Calu3 (cell line): Measurements from ENCODE around the gene IDUA. TPM values are rescaled to one million over a fixed set of nuclear protein-coding genes. Genes with fewer than 3 reads are reported as not detected.
A peak's percentile ranks its signal among the peaks of the same experiment; 100 is the strongest.

Source experiments
- BruUV-seq: library from RNA; stranded (reverse); fragments of 400-500 nt; replicated peaks from 2 replicates; lab custom pipeline; 2021; lab: Mats Ljungman, UMichigan
- CTCF ChIA-PET: fragments of 300-600 bp; sonication (Branson Sonifier 250); formaldehyde crosslinking; loops from one replicate; lab custom pipeline; 2022; ENCODE audit warnings: antibody characterized with exemption; lab: Charles Lee
- DNase-seq: peaks from one replicate; pipeline ENCODE4 v3.0.0; 2022
- H3K27ac Mint-ChIP-seq: one replicate; pipeline ENCODE4 v1.8.0; 2022; ENCODE audit warnings: mixed read lengths; ENCODE audit not compliant: unreplicated experiment
- H3K27me3 Mint-ChIP-seq: one replicate; pipeline ENCODE4 v1.8.0; 2022; ENCODE audit warnings: mixed read lengths; ENCODE audit not compliant: unreplicated experiment
- H3K36me3 Mint-ChIP-seq: one replicate; pipeline ENCODE4 v1.8.0; 2022; ENCODE audit warnings: mild to moderate bottlenecking, moderate library complexity, mixed read lengths; ENCODE audit not compliant: insufficient read depth, unreplicated experiment
- H3K4me1 Mint-ChIP-seq: one replicate; pipeline ENCODE4 v1.8.0; 2022; ENCODE audit warnings: mild to moderate bottlenecking, low read depth, mixed read lengths; ENCODE audit not compliant: unreplicated experiment
- H3K4me3 Mint-ChIP-seq: one replicate; pipeline ENCODE4 v1.8.0; 2022; ENCODE audit warnings: mild to moderate bottlenecking, low read depth, moderate library complexity, mixed read lengths; ENCODE audit not compliant: unreplicated experiment
- H3K9me3 Mint-ChIP-seq: one replicate; pipeline ENCODE4 v1.8.0; 2022; ENCODE audit warnings: low read depth, mixed read lengths; ENCODE audit not compliant: unreplicated experiment
- intact Hi-C: fragments of 100-400 bp; cut with micrococcal nuclease; formaldehyde crosslinking; loops from one replicate; pipeline ENCODE4 v1.10.0; 2022; ENCODE audit not compliant: unreplicated experiment
- total RNA-seq: library from RNA; stranded (reverse); gene quantifications from 2 replicates; pipeline ENCODE4 v1.2.3, GENCODE V29; 2022
- TF ChIP-seq, protein P1 (sequence below): fragments of 200-600 bp; IDR thresholded peaks from one replicate; pipeline ENCODE4 v1.8.0; 2022; ENCODE audit warnings: antibody characterized with exemption; ENCODE audit not compliant: unreplicated experiment

Gene IDUA
- total RNA-seq, 1 experiment from 2014 or later: 38.8 TPM

GRCh38 chr4:1006856-1007255 lies 20.0 kb downstream of the IDUA start:
- intact Hi-C loops: no loop called here
- peaks cover 12% of the 10 kb centered on the region for H3K4me1 Mint-ChIP-seq
- H3K9me3 Mint-ChIP-seq: no peaks in the 10 kb centered on the region
- TF ChIP-seq, protein P1, sequence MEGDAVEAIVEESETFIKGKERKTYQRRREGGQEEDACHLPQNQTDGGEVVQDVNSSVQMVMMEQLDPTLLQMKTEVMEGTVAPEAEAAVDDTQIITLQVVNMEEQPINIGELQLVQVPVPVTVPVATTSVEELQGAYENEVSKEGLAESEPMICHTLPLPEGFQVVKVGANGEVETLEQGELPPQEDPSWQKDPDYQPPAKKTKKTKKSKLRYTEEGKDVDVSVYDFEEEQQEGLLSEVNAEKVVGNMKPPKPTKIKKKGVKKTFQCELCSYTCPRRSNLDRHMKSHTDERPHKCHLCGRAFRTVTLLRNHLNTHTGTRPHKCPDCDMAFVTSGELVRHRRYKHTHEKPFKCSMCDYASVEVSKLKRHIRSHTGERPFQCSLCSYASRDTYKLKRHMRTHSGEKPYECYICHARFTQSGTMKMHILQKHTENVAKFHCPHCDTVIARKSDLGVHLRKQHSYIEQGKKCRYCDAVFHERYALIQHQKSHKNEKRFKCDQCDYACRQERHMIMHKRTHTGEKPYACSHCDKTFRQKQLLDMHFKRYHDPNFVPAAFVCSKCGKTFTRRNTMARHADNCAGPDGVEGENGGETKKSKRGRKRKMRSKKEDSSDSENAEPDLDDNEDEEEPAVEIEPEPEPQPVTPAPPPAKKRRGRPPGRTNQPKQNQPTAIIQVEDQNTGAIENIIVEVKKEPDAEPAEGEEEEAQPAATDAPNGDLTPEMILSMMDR: no peak
- BruUV-seq: no TSS peak
- DNase-seq: no peak
- peaks cover 34% of the 10 kb centered on the region for H3K27me3 Mint-ChIP-seq
- no peak overlapping the region for H3K4me3 Mint-ChIP-seq
- H3K36me3 Mint-ChIP-seq: peaks cover 25% of the 10 kb centered on the region
- peak overlapping the region; percentile 54 for H3K27ac Mint-ChIP-seq
- CTCF ChIA-PET: no interaction called here

DNA sequence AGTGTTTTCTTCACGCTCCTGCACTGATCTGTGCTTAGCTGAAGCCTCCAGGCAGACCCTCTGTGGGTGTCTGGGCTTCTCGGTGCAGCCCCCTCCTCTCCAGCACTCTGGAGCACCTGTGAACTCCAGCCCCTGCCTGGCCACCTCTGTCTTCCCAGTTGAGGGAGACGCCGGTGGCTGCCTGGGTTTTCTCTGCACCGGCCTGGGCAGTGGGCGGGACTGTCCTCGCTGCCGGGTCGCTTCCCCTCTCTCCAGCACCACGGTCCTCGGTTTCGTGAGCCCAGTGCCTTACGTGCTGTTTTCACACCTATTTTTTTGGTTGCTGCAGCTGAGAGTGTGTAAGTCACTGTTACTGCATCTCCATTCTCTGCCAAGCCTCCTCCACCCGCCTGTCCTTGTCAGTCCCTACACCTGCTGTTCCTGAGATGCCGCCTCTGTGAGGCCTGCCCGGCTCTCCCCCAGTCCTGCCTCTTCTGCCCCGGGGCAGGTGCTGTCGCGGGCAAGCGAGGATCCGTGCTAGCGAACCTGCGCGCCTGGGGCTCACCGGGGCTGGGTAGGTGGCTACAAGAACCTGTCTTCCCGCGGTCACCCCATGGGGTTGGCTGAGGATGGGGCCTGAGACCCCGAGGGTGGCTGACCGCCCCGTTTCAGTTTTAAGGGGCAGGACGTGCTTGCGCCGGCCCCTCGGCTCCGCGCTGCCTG lies 22.1 kb downstream of the IDUA start:
- intact Hi-C loops: no loop called here
- Mint-ChIP-seq H3K36me3 (peaks cover 38% of the 10 kb centered on the region), H3K27ac (no peak overlapping the region), H3K4me1 (peaks cover 12% of the 10 kb centered on the region), H3K27me3 (peaks cover 34% of the 10 kb centered on the region), H3K9me3 (no peaks in the 10 kb centered on the region), H3K4me3 (peak overlapping the region; percentile 56)
- CTCF ChIA-PET: no interaction called here
- TF ChIP-seq, protein P1: no peak
- no peak for DNase-seq
- BruUV-seq: no TSS peak

DNA sequence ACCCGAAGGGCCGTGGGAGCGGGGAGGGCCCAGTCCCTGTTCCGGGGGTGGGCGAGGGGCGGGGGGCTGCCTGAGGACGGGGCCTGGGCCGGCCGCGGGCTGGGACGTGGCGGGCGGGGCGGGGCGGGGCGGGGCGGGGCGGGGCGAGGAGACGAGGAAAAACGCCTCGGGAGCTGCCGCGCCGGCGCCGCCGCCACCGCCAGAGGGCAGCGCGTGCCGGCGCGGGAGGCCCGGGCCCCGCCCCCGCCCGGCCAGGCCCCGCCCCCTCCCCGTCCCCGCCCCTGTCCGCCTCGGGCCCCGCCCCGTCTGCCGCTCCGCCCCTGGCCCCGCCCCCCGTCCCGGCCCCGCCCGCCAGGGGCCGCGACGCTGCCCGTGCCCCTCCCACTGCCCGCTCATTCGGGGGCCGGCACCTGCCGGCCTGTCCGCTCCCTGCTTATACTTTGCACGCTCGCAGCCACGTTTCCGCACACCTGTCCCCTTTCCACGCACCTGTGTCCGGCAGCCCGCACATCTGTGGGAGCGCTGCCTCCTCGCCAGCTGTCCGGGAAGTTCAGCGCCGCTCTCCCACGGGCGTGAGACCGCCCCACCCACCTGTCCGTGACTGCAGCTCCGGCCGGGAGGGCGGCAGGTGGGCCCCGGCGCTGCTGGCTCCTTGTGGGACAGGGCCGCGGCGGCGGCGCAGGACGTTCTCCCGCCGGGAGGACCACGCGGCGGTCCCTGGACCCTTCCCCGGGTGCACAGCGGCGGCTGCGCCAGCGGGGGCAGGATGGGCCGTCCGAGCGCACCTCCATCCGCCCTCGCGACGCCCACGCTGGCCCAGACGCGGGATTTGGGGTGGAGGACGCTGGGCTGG lies 22.9 kb downstream of the IDUA start:
- peaks cover 12% of the 10 kb centered on the region for H3K4me1 Mint-ChIP-seq
- intact Hi-C loops: no loop called here
- TF ChIP-seq, protein P1: no peak
- peaks cover 41% of the 10 kb centered on the region for H3K36me3 Mint-ChIP-seq
- CTCF ChIA-PET: interaction anchor here (1.0 kb wide), 1 partner anchor 34 kb away, joined by 3 read pairs; no protein-coding TSS in a partner anchor
- DNase-seq: peak; percentile 63
- H3K9me3 Mint-ChIP-seq: no peaks in the 10 kb centered on the region
- H3K4me3 Mint-ChIP-seq: peak overlapping the region; percentile 62
- peaks cover 34% of the 10 kb centered on the region for H3K27me3 Mint-ChIP-seq
- peak overlapping the region; percentile 79 for H3K27ac Mint-ChIP-seq
- no TSS peak for BruUV-seq

GRCh38 chr4:1010395-1011021 lies 23.7 kb downstream of the IDUA start:
- intact Hi-C loops: no loop called here
- DNase-seq: peak; percentile 52
- TF ChIP-seq, protein P1: no peak
- no peaks in the 10 kb centered on the region for H3K9me3 Mint-ChIP-seq
- BruUV-seq: no TSS peak
- H3K27ac Mint-ChIP-seq: peak overlapping the region; percentile 56
- peaks cover 41% of the 10 kb centered on the region for H3K36me3 Mint-ChIP-seq
- peaks cover 34% of the 10 kb centered on the region for H3K27me3 Mint-ChIP-seq
- H3K4me1 Mint-ChIP-seq: peaks cover 12% of the 10 kb centered on the region
- H3K4me3 Mint-ChIP-seq: peak overlapping the region; percentile 62
- CTCF ChIA-PET: interaction anchor here (1.0 kb wide), 1 partner anchor 33 kb away, joined by 3 read pairs; no protein-coding TSS in a partner anchor
